OCI-LY1 (cell line): ENCODE measurements around the gene CCBE1.

ENCODE experiments used
- CTCF ChIP-seq: fragments of 200-600 bp; sonication (generic), shearing (Covaris generic); IDR thresholded peaks from 2 replicates; pipeline ENCODE4 v1.5.1; 2017; ENCODE audit warnings: mild to moderate bottlenecking, antibody characterized with exemption, low read length, moderate library complexity, mixed read lengths
- EZH2 ChIP-seq: fragments of 200-600 bp; sonication (generic), shearing (Covaris generic); IDR thresholded peaks from 2 replicates; pipeline ENCODE4 v1.8.0; 2017; ENCODE audit warnings: borderline replicate concordance, mixed run types, mild to moderate bottlenecking, antibody characterized with exemption, low read length, moderate library complexity, mixed read lengths

GRCh38 chr18:59616501-59616900 lies 80.7 kb downstream of the CCBE1 start:
- TF ChIP-seq CTCF = no peak
- TF ChIP-seq EZH2 = no peak
